Measurements from ENCODE around the gene TALDO1.

The TALDO1 gene

DNA sequence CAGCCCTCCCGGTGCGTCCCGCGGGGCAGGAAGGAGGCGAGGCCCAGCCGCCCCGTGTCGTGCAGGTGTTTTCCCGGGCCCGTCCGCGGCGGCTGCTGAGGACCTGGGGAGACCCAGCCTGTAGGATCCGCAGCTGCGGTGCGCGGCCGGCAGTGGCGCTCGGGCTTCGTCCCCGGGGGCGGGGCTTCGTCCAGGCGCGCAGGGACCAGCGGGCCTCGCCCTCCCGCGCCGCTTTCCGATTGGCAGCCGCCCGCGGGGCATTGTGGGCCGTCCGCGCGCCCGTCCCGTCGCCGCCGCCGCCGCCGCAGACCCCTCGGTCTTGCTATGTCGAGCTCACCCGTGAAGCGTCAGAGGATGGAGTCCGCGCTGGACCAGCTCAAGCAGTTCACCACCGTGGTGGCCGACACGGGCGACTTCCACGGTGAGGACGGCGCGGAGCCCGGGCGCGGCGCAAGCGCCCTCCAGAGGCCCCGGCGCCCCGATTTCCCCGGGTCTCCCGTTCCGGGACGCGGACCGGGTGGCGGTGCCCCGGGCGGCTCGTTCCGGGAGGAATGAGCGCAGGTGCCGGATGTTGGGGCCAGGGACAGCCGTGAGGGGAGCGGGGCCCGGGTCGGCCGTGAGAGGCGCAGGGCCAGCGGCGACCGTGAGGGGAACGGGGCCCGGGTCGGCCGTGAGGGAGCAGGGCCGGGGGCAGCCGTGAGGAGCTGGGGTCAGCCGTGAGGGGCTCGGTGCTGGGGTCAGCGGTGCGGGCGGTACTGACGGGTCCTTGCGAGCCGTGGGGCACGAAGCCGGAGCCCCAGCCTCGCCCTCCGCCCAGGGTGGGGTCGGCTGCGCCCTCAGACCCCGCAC lies at the start of gene TALDO1:
TSS of gene TALDO1 (plus strand) at position 307 of the 849 bp plus-strand sequence. CDS start at position 325, 18 bp downstream.
- DNase-seq = peak; percentile 88 to 92

DNA sequence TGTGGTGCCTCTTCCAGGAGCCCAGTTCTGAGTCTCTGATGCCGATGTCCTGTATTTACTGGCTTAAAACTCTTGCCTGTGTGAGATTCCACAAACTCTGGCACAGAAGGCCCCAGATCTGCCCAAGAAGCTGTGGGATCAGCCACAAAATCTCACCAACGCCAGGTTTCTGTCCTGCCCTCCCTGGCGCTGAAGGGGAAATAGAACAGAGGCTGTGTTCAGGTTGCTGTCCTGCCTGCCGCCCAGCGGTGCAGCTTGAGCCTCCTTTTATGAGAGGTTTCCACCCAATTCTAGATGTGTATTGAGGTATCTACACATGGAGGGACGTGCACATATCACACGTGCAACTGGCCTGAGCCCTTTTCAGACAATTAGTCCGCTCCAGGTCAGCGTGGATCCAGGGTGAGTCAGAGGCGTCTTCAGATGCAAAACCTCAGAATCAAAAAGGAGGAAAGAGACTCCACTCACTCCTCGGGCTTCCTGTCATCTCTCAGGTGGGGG lies 49.4 kb upstream of the TALDO1 start:
- DNase-seq = no peak

DNA sequence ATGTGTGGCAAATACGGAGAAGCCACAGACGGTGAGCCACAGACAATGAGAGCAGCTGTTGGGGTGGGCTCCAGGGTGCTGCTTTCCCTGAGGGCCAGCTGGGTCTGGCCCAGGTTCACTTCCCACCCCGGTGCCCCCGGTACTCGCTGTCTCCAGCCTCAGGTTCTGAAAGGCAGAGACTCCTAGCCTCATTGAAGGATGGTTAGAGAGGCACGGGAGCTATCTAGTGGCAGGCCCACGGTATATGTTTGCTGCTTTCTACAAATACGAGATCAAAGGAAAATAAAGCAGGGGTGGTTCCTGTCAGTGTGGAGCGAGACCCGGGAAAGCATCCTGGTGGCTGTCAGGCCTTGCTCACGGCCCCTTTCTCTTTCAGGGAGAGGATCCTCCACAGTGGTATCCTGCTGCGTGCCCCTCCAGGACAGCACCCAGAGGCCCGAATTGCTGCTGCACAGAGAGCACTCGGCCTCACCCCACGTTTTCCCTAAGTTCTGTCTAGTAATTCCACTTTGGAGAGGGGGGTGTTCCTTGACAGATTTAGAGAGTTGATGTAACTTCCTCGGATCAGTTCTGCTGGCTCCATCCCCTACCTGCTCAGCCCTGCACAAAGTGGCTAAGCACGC lies 48.7 kb upstream of the TALDO1 start:
- DNase-seq = no peak

DNA sequence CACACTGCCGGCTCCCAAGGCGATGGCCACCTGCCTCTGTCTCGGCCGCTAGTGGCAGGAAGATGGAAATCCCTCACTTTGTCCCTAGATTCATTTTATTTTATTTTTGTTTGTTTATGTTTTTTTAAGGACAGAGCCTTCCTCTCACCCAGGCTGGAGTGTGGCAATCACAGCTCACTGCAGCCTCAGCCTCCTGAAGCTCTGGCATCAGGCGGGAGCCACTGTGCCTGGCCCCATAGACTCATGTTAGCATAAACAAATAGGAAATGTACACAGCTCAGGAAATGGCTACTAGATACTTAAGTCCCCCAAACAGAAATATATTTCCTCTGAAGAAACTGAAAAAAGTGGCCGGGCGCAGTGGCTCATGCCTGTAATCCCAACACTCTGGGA lies 48.2 kb upstream of the TALDO1 start:
- DNase-seq = no peak

DNA sequence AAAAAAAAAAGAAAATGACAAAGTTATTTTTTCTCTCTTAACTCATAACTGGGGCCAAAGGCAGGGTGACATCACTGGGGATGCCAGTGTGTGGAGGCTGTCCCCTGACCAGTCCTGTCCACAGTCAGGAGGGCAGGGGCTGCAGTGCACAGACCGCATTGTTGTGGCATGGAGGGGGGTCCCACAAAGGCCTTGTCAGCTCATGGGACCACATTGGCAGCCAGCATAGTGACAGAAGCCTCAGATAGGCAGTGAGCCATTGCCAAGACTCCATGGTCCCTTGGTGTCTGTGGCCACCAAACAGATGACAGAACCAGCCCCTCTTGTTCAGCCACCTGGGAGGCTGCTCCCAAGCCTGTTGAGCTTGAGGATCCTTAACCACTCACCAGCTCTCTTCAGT lies 47.5 kb upstream of the TALDO1 start:
- no peak for DNase-seq

DNA sequence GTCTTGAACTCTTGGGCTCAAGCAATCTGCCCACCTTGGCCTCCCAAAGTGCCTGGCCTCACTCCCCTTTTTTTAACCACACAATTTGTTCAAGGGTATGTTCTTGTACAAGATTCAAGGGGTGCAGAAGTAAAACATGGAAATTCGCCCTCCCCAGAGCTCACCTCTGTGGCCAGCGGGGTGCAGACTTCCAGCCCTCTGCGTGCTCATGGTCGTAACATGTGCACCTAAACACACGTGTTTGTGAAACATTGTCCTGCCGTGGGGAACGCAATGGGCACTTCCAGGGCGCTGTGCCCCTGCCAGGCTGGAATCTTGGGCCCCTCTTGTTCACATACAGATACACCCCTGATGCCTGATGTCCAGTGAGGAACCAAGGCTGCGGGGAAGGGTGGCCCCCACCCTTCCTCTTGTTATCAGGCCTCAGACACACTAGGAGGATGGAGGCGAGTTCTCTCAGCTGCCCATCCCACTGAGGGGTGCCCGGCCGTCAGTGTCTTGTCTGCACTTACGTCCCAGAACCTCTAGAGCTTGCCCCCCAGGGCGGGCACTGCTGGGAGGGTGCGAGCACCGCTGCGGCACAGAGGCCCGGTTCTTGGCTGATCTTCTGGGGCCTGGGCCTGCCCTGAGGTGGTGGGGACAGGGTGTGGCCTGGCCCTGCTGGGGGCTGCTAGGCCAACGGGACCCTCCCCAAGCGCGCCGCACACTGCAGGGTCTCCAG lies 45.4 kb upstream of the TALDO1 start:
- no peak for DNase-seq

DNA sequence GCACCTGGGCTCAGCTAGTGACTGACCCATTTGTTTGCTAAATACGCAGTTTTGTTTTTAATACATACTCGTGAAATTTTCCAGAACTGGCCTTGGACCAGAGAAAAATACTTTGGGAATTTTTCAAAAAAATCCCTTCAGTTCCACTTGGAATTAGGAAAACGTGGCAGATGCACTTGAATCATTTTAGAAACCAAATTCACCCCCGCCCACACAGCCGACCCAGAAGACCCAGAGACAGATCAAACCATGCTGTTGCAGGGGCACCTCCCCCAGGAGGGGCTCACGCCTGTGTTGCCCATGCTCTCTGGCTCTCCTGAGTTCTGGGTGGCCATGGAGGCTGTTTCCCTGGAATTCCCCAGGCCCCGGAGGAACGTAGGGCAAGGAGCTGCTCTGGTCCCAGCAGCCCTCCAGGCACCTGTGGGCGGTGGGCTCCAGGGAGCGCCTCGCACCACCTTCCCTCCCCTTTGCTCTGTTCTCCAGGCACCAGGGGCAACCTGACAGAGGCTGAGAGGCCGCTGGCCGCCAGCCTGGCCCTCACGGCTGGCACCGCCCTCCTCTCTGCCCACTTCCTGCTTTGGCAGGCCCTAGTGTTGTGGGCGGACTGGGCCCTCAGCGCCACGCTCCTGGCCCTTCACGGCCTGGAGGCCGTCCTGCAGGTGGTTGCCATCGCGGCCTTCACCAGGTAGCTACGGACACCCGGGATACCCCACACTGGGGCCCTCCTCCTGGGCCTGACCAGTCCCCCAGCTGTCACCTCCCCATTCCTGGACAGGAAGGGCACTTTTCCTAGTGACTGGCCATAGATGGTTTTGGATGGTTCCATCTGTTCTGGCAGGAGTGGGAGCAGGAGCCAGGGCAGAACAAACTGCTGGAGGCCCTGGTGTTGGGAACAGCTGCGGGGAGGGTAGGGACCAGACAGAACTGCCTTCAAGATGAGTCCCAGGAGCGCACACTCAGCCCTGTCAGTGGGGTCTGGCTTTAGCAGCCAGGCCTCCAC lies 44.5 kb upstream of the TALDO1 start:
- peak; percentile 39 to 71 for DNase-seq

DNA sequence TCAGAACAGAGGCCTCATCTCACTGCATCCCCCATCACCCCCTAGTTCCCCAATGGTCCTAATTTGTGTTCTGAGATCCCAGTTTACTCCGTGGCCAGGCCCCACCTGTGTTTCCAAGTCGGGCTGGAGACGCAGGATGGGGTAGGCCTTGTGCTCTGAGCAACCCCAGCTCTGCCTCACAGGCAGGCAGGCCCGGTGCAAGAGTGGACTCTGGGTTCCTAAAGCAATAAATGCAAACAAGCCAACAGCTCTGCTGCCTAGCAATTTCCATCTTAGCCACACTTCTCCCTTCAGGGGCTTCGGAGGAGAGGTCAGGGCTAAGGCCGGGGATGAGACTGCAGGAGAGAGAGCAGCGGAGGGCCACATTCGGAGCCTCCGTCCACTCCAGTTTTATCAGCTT lies 43.8 kb upstream of the TALDO1 start:
- no peak for DNase-seq

DNA sequence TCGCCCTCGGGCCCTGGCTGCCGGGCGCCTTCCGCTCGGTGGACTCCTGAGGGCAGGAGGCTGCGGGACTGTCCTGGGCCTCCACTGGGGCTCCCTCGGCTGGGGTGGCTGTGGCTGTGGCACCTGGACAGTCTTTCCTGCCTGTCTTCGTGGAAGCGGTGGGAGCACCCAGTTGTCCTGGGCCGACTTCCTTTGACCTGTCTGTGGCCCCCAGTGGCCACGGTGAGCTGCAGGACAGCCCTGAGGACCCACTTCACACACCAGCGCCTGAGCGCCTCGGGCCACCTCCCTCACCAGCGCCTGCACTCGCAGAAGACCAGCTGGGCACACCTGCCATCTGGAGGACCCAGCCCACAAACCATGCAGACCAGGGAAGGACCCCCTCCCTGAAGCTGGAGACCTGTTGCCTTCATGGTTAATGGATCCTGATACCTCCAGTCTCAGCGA lies 43.0 kb upstream of the TALDO1 start:
- DNase-seq = no peak

DNA sequence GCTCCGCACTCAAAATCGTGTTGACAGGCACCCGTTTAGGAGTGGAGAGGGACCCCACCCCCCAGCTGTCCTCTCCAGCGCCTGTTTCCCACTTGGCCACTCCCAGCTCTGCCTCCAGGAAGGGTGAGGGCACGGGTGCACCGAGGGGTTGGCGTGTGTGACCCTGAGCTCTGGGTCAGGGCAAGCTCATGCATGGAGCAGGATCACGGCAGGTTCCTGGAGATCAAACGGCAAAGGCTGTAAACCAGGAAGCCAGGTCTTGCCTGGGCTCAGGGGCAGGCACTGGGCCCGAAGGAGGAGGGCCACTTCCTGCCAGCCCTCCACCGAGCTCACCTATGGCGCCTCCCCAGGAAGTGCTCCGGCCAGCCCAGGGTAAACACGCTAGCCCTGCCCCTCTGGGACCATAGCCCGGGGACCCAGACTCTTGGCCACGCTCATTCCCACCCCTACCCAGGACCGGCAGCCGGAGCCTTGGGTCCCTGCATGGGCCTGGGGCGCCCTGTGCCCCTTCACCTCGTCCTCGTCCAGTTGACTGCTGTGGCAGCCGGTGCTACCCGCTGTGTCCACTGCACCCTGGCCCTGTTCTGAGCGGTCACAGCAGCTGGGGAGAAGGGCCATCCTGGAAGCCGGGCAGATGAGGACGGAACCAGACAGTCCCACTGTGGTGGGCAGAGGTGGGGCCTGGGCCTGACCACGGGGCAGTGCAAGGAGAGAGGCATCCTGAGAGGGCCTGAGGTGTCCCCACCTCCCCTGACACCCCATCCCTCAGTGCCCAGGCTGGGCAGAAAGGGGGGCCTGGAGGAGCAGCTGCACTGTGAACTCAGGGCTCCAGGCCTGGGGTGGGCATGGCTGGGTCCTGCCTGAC lies 42.3 kb upstream of the TALDO1 start:
- DNase-seq = no peak

DNA sequence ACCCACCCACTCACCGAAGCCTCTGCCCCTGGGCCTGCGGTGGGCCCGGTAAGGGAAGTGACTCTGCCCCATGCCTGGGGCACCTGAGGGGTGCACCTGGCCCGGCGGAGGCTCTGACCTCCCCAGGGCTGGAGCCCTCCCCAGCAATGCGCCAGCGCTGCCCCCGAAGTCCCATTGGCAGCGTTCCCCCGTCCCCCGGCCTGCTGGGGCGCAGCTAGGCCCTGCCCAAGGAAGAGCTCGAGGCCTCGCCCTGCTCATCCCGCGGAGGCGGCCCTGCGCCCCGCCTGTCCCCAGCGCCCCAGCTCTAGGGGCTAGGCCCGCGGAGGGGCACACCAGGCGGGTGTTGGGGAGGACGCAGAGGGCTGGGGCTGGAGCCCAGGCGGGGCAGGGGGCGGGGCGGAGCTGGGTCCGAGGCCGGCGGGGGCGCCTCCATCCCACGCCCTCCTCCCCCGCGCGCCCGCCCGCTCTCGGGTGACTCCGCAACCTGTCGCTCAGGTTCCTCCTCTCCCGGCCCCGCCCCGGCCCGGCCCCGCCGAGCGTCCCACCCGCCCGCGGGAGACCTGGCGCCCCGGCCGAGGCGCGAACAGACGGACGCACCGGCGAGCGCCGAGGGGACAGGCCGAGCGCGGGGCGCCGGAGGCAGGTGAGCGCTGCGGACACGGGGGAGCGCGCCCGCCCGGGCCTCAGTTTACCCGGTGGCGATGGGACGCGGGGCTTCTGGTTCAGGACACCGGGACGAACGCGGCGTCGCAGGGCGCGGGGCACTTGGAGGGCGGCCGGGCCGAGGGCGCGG lies 41.4 kb upstream of the TALDO1 start, which contains the start of gene EPS8L2:
TSS of gene EPS8L2 (plus strand) at position 586 of the 793 bp plus-strand sequence. CDS start 3,177 bp downstream, outside the sequence.
- DNase-seq = no peak

DNA sequence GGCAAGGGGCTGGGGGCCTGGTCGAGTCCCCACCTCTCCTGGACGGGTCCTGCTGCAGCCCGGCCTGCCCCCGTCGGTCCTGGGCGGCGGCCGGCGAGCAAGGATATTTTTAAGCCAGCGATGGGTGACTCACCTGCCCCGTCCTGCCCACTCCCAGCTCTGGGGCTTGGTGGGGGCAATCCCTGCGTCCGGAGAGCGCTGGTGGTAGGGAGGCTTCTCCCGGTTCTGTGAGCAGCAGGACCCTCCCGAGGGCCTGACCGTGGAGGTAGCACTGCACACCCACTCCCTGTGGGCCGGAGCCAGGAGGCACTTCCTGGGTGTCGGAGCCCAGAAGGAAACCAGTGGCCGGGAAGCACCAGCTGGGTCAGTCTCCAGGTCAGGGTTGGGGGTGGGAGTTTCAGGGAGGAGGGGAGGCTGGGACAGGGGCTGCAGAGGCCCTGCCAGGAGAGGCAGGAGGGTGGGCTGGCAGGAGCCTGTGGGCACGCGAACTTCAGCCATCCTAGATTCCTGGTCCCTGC lies 40.8 kb upstream of the TALDO1 start:
- peak; percentile 22 to 67 for DNase-seq

DNA sequence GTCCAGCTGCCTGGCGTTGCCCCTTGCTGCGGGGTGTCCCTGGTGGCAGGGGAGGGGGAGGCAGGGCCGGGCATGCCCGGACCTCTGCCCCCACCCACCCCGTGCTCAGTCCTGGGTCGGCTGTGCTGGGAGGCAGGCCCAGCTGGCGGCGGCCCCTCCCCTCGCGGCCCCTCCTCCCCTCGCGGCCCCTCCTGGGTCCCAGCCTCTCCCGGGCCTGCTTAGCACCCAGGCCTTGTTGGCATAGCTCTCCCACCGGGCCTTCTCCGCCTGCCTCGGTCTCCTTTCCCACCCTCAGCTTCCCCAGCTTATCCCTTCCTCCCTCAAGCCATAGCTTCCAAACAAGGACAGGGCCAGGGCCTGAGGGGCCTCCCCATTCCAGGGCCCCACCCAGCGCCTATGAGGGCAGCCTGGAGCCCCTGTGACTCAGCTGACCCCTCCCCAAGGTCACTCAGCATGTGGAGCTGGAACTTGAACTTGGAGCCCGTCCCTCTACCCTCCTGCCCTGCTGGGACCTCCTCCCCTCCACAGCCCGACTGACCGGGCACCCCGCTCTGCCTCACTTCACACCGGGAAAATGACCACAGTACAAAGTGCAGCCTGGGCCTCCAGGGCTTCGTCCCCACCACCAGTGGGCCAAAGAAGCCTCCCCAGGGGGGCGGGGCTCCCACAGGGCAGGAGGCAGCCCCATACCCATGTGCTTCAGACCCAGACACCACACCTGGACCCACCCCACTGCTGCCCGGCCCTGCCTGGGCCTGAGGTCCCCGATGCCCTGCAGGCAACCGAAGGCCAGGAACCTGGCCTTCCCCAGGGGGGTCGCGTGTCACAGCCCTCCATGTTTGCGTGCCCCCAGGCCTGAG lies 40.1 kb upstream of the TALDO1 start:
- no peak for DNase-seq

DNA sequence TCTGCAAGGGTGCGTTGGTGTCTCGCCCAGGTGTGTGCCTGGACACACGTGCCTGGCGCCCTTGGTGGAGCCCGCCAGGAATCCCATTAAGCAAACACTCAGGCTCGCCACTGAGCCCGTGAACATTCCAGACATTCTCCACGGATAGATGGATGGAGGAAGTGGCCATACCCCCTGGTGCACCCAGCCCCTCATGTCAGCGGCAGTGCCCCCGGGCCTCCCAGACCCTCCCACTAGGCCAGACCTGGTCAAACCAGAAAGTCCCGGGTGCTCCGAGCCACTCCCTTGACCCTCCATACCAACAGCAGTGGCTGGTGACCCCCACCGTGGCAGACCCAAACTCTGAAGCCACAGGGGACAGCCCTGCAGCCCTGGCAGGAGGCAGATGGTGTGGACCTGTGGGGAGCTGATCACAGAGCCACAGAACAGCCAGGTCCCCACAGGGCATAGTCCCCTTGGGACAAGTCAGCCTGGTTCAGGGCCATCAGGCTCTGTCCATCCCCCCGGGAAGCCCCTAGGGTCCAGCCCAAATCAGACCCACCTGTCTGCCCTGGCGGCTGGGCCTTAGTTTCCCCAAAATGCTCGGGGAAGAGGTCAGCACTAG lies 39.3 kb upstream of the TALDO1 start:
- no peak for DNase-seq

DNA sequence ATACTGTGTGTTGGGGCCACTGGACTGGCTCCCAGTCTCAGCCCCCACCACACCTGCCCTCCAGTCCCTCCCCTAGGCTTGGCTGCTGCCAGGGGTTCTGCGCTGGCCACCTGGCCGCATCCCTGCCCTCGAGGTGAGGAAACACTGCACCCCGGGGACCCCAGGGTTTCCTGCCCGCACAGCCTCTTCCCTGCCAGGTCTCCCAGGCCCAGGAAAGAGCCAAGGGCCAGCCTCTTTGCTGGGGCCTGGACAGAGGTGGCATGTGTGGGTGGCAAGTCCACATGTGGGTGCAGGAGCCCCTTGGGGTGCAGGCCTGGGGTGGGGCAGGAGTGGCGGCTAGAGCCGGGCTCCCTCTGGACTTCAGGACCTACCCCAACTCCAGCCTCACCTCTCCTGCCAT lies 38.8 kb upstream of the TALDO1 start:
- DNase-seq = no peak

DNA sequence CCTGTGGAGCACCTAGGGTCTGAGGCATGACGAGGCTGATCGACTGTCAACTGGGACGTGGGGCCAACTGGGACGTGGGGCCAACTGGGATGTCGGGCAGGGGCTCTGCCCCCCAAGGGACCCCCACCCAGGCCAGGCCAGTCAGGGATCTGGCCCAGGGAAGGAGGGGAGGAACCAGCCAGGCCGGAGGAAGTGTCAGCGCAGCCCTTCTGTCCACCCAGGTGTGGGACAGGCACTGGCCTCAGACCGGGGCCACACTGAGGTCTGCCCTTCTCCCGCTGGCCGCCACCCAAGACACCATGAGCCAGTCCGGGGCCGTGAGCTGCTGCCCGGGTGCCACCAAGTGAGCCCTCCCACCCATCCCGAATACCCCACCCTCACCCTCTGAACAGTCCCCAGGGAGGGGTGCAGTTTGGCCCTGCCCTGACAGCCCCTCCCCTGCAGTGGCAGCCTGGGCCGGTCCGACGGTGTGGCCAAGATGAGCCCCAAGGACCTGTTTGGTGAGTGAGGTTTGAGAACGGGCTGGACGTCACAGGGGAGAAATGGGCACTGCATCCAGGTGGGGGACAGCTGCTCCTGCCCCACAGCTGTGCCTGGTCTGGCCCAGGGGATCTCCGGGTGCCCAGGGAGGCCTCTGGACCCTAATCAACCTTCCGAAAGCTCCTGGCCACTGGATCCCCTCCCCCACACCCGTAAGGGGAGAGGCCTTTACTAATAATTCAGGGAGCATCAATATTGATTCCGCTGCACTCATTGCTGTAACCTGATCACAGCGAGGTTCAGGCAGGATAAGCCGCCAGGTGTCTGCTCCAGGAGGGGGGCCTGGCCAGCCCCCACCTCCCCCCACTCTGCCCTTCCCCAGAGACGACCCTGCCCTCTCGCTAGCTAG lies 37.9 kb upstream of the TALDO1 start:
- no peak for DNase-seq

DNA sequence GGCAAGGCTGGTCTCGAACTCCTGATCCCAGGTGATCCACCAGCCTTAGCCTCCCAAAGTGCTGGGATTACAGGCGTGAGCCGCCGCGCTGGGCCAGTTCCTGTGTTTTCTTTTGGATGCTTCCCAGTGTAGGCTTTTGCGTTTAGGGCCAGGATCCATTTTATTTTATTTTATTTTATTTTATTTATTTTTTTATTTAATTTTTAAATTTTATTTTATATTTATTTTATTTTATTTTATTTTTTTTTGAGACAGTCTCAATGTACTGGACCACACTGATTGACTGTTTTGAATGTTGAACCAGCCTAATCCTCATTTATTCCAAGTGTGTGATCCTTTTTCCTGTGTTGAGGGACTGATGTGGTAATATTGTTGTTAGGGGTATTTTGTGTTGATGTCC lies 32.8 kb upstream of the TALDO1 start:
- no peak for DNase-seq

Data from inflammatory macrophage treated with lipopolysaccharide for 1 hour (primary cell).